Thyroid gland (tissue), 4 donors: ENCODE results near the gene OGFR. TPM values are rescaled to one million over a fixed set of nuclear protein-coding genes. Genes with fewer than 3 reads are reported as not detected.

Experiments used
- DNase-seq, 2 donors: peaks; one replicate each; pipeline ENCODE4 v3.0.0-alpha.2; 2019
- H3K27ac ChIP-seq, 3 donors: fragments of 200-600 bp; sonication (generic); 1 replicate in 2 of 3; 2 replicates in 1 of 3; pipeline ENCODE4 v1.5.1; 2016 to 2019; ENCODE audit warnings: mild to moderate bottlenecking in 1 of 3, moderate library complexity in 1 of 3
- H3K27me3 ChIP-seq: fragments of 200-600 bp; sonication (generic); one replicate; pipeline ENCODE4 v1.5.1; 2019
- H3K36me3 ChIP-seq, 2 donors: fragments of 200-600 bp; sonication (generic); one replicate each; pipeline ENCODE4 v1.5.1; 2016 to 2019
- H3K4me1 ChIP-seq, 2 donors: fragments of 200-600 bp; sonication (generic); one replicate each; pipeline ENCODE4 v1.5.1; 2017 to 2019
- H3K4me3 ChIP-seq, 3 donors: fragments of 200-600 bp; sonication (generic); replicated peaks in 1 of 3; 1 replicate in 2 of 3; 2 replicates in 1 of 3; pipeline ENCODE4 v1.5.1; 2016; ENCODE audit warnings: mild to moderate bottlenecking in 1 of 3
- H3K9me3 ChIP-seq: fragments of 200-600 bp; sonication (generic); one replicate; pipeline ENCODE4 v1.5.1; 2017
- POLR2A ChIP-seq, 2 donors: fragments of 450-650 bp; IDR thresholded peaks; one replicate each; pipeline ENCODE4 v1.6.1; 2017; ENCODE audit warnings: antibody characterized with exemption in 2 of 2, mild to moderate bottlenecking in 2 of 2, moderate library complexity in 1 of 2
- WGBS, 2 donors: methylation state at CpG; one replicate each; pipeline ENCODE4 v1.1.5; 2017; 5-methylcytosine and 5-hydroxymethylcytosine counted together
- intact Hi-C: fragments of 100-400 bp; cut with DNase I; formaldehyde crosslinking; loops from one replicate; pipeline ENCODE4 v1.15.1; 2023
- total RNA-seq, 4 donors: library from RNA; depleted of rRNA; stranded (reverse); fragments of >200 nt; gene quantifications; one replicate each; pipeline ENCODE4 v1.2.3, GENCODE V29; 2016
- TF ChIP-seq, protein P1 (sequence below), 6 experiments: fragments of 200-600 bp in 3 of 6; fragments of 450-650 bp in 3 of 6; sonication (generic) in 3 of 6; IDR thresholded peaks; one replicate each; pipeline ENCODE4 v1.5.1; 2016 to 2019; ENCODE audit warnings: antibody characterized with exemption in 6 of 6, mild to moderate bottlenecking in 2 of 6, inconsistent platforms in 1 of 6, moderate library complexity in 1 of 6

The OGFR gene
- total RNA-seq, 4 donors from 2014 or later, result 50.0 to 67.6 (median 63.7) TPM

DNA sequence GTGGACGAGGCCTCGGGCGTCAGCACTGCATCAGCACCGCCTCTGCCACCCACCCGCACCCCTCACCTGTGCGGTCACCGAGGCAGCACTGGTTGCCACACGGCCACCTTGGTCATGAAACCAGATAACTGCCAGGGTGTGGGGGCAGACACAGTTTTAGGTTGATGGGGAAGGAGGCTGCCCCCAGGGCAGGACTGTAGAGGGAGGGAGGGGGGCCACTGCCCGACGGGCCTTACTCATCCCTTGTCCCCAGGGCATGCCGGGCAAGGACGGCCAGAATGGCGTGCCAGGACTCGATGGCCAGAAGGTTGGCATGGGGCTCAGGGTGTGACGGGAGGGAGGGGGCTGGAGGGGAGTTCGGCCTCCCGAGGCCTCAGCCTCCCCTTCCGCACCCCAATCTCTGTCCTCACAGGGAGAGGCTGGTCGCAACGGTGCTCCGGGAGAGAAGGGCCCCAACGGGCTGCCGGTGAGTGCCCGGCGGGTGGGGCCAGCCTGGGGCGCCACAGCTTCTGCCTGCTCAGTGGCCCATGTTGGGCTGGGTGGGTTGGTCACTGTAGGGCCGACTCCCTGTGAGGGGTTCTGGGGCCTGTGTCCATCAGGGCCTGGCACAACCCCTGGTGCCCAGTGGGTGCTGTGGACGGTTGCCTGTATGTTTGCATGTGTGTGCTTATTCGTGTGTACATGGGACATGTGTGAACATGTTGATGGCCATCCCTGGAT, 24.0 kb downstream of the OGFR start:
- no peak for TF ChIP-seq POLR2A (IDR thresholded peaks at IDR 0.05)
- TF ChIP-seq, protein P1, sequence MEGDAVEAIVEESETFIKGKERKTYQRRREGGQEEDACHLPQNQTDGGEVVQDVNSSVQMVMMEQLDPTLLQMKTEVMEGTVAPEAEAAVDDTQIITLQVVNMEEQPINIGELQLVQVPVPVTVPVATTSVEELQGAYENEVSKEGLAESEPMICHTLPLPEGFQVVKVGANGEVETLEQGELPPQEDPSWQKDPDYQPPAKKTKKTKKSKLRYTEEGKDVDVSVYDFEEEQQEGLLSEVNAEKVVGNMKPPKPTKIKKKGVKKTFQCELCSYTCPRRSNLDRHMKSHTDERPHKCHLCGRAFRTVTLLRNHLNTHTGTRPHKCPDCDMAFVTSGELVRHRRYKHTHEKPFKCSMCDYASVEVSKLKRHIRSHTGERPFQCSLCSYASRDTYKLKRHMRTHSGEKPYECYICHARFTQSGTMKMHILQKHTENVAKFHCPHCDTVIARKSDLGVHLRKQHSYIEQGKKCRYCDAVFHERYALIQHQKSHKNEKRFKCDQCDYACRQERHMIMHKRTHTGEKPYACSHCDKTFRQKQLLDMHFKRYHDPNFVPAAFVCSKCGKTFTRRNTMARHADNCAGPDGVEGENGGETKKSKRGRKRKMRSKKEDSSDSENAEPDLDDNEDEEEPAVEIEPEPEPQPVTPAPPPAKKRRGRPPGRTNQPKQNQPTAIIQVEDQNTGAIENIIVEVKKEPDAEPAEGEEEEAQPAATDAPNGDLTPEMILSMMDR (IDR thresholded peaks at IDR 0.05), result no peak
- Histone ChIP-seq H3K4me1 (peaks cover 42 to 79% of the 10 kb centered on the region in 2 donors), H3K9me3 (no peaks in the 10 kb centered on the region), H3K27me3 (no peaks in the 10 kb centered on the region), H3K4me3 (no peak overlapping the region), H3K36me3 (no peaks in the 10 kb centered on the region), H3K27ac (peak overlapping the region in 1 of 3 donors; percentile 70)
- intact Hi-C loops, result no loop called here
- DNase-seq, result no peak
- 68 to 76% methylated on average over 16 to 21 of the region's 29 CpGs for WGBS, 2 donors

DNA sequence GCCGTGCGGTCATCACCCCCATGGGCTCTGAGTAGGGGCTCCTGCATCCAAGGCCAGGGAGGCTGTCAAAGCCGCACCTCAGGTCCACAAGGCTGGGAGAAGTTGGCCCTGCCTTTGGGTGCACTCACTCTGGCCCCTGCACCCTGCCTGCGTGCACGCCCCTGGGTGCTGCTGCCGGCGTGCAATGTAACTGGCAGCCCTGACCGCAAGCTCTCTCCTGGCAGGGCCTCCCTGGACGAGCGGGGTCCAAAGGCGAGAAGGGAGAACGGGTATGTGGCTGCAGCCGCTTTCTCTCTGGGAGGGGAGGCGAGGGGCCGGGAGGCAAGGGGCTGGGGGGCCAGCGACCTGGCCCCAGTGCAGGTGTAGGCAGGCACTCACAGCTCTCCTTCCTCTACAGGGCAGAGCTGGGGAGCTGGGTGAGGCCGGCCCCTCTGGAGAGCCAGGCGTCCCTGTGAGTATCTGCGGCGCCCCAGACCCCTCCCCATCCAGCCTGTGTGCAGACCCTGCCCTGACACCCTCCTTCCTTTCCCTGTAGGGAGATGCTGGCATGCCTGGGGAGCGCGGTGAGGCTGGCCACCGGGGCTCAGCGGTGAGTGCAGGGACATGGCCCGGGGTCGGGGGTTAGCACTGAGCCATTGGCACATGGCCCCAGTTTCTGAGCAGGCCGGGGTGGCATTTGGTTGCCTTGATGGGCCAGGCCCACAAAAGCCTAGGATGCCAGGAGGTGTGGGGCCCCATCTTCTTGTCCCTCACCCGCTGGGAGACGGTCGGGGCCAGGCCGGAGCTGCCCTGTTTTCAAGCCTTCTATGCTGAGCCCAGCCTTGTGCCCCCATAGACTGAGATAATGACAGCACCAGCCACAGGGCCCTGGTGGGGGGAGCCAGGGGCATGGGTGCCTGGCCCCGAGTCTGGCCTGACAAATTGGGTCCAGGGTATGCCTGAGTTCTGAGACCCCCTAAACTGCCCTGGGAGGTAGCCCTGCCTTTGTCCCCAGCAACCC, 24.9 kb downstream of the OGFR start:
- no peak for DNase-seq
- no peaks in the 10 kb centered on the region for H3K27me3 ChIP-seq
- intact Hi-C loops, result no loop called here
- H3K4me3 ChIP-seq, result no peak overlapping the region
- no peaks in the 10 kb centered on the region for H3K9me3 ChIP-seq
- TF ChIP-seq, protein P1 (IDR thresholded peaks at IDR 0.05), result no peak
- TF ChIP-seq POLR2A (IDR thresholded peaks at IDR 0.05), result no peak
- peak overlapping the region in 1 of 3 donors; percentile 17 for H3K27ac ChIP-seq
- peaks cover 37 to 70% of the 10 kb centered on the region in 2 donors for H3K4me1 ChIP-seq
- WGBS, 2 donors, result 90 to 93% methylated on average over 14 to 25 of the region's 32 CpGs
- H3K36me3 ChIP-seq, result no peaks in the 10 kb centered on the region

DNA sequence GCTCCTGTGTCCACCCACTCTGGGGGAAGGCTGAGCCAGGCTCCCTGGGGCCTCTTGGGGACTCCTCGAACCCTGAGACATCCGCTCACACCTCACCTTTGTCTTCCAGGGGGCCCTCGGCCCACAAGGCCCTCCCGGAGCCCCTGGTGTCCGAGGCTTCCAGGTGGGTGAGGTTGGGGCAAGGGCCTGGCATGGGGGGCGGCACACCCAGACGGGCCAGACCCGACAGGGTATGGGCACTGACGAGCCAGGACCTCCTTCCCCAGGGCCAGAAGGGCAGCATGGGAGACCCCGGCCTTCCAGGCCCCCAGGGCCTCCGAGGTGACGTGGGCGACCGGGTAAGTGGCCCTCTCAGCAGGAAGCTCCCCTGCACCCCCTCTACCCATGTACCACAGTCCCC, 25.6 kb downstream of the OGFR start:
- no peak for TF ChIP-seq POLR2A (IDR thresholded peaks at IDR 0.05)
- TF ChIP-seq, protein P1 (IDR thresholded peaks at IDR 0.05), result no peak

DNA sequence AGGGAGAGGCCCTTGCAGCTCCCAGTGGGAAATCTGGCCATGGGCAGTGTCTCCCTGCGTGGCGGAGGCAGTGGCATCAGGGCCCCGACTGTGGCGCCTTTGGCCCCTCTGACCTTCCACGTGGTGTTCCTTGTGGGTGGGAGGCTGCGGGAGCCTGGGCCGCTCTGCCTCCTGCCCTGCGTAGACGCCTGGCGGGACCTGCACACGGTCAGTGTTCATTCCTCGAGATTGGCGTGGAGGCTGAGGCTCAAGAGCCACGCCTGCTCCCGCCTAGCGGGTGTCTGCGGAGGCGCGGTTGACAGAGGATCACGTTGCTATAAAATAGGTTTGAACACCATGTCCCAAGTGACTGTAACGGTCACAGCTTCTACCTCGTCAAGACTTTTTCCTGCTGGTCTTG, 26.2 kb downstream of the OGFR start:
- intact Hi-C loops, result no loop called here
- Histone ChIP-seq H3K9me3 (no peaks in the 10 kb centered on the region), H3K27me3 (no peaks in the 10 kb centered on the region), H3K4me3 (no peak overlapping the region), H3K27ac (peak overlapping the region in 1 of 3 donors; percentile 51), H3K4me1 (peaks cover 34 to 65% of the 10 kb centered on the region in 2 donors), H3K36me3 (no peaks in the 10 kb centered on the region)
- 89 to 100% methylated on average over 20 of the region's 22 CpGs for WGBS, 2 donors
- no peak for DNase-seq
- no peak for TF ChIP-seq POLR2A (IDR thresholded peaks at IDR 0.05)
- TF ChIP-seq, protein P1 (IDR thresholded peaks at IDR 0.05), result no peak

More for the DNA sequence above, 25.6 kb downstream of the OGFR start:
- no peaks in the 10 kb centered on the region for H3K36me3 ChIP-seq
- H3K4me1 ChIP-seq, result peaks cover 34 to 67% of the 10 kb centered on the region in 2 donors
- no peak overlapping the region for H3K4me3 ChIP-seq
- intact Hi-C loops, result no loop called here
- no peaks in the 10 kb centered on the region for H3K9me3 ChIP-seq
- DNase-seq, result no peak
- H3K27ac ChIP-seq, result peak overlapping the region in 1 of 3 donors; percentile 17
- H3K27me3 ChIP-seq, result no peaks in the 10 kb centered on the region
- WGBS, 2 donors, result 97% methylated on average over 6 of the region's 14 CpGs; no CpG with 5 or more reads in 1 of the 2 donors
